Keratinocyte (primary cell): ENCODE data around the gene PLAC1.

Experiments
- EZH2 ChIP-seq: IDR thresholded peaks from one replicate; pipeline ENCODE4 v1.6.1; 2012; ENCODE audit warnings: inconsistent platforms, mild to moderate bottlenecking, low read length, moderate library complexity
- TF ChIP-seq, protein P1 (sequence below), 3 experiments: IDR thresholded peaks in 1 of 3; conservative IDR thresholded peaks in 1 of 3; optimal IDR thresholded peaks in 1 of 3; 2 replicates in 2 of 3; 3 replicates in 1 of 3; pipeline versions ENCODE3 to v1.5.1; 2011; ENCODE audit warnings: low read length in 3 of 3, mild to moderate bottlenecking in 3 of 3, moderate library complexity in 2 of 3, control low read depth in 1 of 3, inconsistent platforms in 1 of 3; ENCODE audit not compliant: insufficient read depth in 2 of 3; ENCODE audit errors: extremely low read depth in 1 of 3

- TF ChIP-seq, protein P1, sequence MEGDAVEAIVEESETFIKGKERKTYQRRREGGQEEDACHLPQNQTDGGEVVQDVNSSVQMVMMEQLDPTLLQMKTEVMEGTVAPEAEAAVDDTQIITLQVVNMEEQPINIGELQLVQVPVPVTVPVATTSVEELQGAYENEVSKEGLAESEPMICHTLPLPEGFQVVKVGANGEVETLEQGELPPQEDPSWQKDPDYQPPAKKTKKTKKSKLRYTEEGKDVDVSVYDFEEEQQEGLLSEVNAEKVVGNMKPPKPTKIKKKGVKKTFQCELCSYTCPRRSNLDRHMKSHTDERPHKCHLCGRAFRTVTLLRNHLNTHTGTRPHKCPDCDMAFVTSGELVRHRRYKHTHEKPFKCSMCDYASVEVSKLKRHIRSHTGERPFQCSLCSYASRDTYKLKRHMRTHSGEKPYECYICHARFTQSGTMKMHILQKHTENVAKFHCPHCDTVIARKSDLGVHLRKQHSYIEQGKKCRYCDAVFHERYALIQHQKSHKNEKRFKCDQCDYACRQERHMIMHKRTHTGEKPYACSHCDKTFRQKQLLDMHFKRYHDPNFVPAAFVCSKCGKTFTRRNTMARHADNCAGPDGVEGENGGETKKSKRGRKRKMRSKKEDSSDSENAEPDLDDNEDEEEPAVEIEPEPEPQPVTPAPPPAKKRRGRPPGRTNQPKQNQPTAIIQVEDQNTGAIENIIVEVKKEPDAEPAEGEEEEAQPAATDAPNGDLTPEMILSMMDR (optimal IDR thresholded peaks at IDR 0.05 in 1 of 3, IDR thresholded peaks at IDR 0.05 in 1 of 3, conservative IDR thresholded peaks at IDR 0.05 in 1 of 3; ENCODE audit: extremely low read depth in 1 of 3, insufficient read depth in 2 of 3, low read length in 3 of 3): no peak
- no peak for TF ChIP-seq EZH2
Observed at GRCh38 chrX:134558133-134558532, 100.1 kb downstream of the PLAC1 start.
